HG02973 (cell line): ENCODE results near the gene RAB36.

Experiments used
- ATAC-seq: cut with Tn5 transposase; IDR thresholded peaks from one replicate; pipeline ENCODE4 v1.9.1; 2021; ENCODE audit warnings: moderate library complexity; ENCODE audit not compliant: unreplicated experiment

The RAB36 gene

GRCh38 chr22:23144932-23145877 lies at the start of gene RAB36:
Gene RAB36 (plus strand): TSS chr22:23145477. CDS start chr22:23146617, 1,140 bp downstream.
- peak; percentile 35 for ATAC-seq

GRCh38 chr22:23095733-23096342 lies 49.4 kb upstream of the RAB36 start:
- ATAC-seq: no peak

GRCh38 chr22:23097412-23098229 lies 47.7 kb upstream of the RAB36 start:
- no peak for ATAC-seq

- no peak for ATAC-seq
Measured at GRCh38 chr22:23098230-23098705, 47.0 kb upstream of the RAB36 start.

GRCh38 chr22:23098718-23099530 lies 46.4 kb upstream of the RAB36 start:
- ATAC-seq: no peak

- ATAC-seq: no peak
Measured at GRCh38 chr22:23099531-23099804, 45.8 kb upstream of the RAB36 start.

GRCh38 chr22:23100124-23100801 lies 45.0 kb upstream of the RAB36 start:
- no peak for ATAC-seq

GRCh38 chr22:23101524-23101923 lies 43.8 kb upstream of the RAB36 start:
- no peak for ATAC-seq

GRCh38 chr22:23102002-23102655 lies 43.1 kb upstream of the RAB36 start:
- no peak for ATAC-seq

GRCh38 chr22:23102776-23103175 lies 42.5 kb upstream of the RAB36 start:
- no peak for ATAC-seq

GRCh38 chr22:23103199-23103954 lies 41.9 kb upstream of the RAB36 start:
- no peak for ATAC-seq

GRCh38 chr22:23104187-23104971 lies 40.9 kb upstream of the RAB36 start:
- ATAC-seq: no peak

GRCh38 chr22:23105304-23105703 lies 40.0 kb upstream of the RAB36 start:
- no peak for ATAC-seq

GRCh38 chr22:23105919-23106318 lies 39.4 kb upstream of the RAB36 start:
- ATAC-seq: no peak

GRCh38 chr22:23106344-23106743 lies 38.9 kb upstream of the RAB36 start:
- ATAC-seq: no peak

- ATAC-seq: no peak
Measured at GRCh38 chr22:23106906-23107367, 38.3 kb upstream of the RAB36 start.

- no peak for ATAC-seq
Measured at GRCh38 chr22:23107487-23108248, 37.6 kb upstream of the RAB36 start.
